Measurements from ENCODE around the gene ZNF639.
"Not testable (repeated sequence)": the region's sequence is repeated elsewhere in the genome, so short reads cannot be mapped to it uniquely, and the experiment has no call there.

ZNF639 gene

DNA sequence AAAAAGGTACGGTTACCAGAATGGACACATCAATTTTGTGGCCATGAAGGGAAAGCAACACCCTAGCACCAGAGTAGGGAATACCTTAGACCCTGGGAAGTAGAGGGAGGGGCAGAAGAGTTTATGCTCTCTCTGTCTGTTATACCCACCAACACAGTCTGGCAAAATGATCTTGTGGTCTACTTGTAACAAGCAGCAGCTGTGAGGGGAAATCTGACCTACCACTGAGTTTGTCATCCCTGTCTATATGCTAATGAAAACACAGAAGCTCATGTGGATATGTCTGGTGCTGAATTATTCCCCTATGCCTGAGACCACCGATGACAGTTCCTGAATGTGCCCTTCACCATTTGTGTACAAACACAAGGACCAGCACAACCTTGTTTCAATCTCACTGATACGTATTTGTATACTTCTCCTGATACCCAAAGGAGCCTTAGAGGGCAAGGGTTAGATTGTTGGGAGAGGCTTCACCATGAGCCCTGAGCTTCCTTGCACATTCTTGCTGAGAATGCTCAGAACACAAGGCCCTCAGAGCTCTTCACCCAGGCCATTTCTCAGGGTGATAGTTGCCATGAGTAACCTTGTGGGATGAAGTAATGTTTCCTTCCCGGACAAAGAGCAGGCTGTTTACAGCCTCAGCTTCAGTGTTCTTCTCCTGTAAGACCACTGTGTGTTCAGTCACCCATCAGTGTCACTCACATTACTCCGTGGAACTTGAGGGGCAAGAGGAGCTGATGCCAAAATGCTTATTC is 24.7 kb upstream of the ZNF639 start:
- ChIA-PET CTCF (interaction anchor here (0.8 to 1.2 kb wide), 2 partner anchors 18 to 152 kb away, joined by 3 to 6 read pairs; no protein-coding TSS in a partner anchor), POLR2A (no interaction called here)
- DNase-seq (ENCODE audit: low read depth, low spot score), result no peak
- TF ChIP-seq, protein P1, sequence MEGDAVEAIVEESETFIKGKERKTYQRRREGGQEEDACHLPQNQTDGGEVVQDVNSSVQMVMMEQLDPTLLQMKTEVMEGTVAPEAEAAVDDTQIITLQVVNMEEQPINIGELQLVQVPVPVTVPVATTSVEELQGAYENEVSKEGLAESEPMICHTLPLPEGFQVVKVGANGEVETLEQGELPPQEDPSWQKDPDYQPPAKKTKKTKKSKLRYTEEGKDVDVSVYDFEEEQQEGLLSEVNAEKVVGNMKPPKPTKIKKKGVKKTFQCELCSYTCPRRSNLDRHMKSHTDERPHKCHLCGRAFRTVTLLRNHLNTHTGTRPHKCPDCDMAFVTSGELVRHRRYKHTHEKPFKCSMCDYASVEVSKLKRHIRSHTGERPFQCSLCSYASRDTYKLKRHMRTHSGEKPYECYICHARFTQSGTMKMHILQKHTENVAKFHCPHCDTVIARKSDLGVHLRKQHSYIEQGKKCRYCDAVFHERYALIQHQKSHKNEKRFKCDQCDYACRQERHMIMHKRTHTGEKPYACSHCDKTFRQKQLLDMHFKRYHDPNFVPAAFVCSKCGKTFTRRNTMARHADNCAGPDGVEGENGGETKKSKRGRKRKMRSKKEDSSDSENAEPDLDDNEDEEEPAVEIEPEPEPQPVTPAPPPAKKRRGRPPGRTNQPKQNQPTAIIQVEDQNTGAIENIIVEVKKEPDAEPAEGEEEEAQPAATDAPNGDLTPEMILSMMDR (IDR thresholded peaks at IDR 0.05; ENCODE audit: insufficient read depth, low read length, missing control alignments), result no peak
- H3K4me3 ChIP-seq (ENCODE audit: low read depth, low read length), result no peak overlapping the region

GRCh38 chr3:179299316-179299715 is 23.5 kb upstream of the ZNF639 start:
- H3K4me3 ChIP-seq (ENCODE audit: low read depth, low read length), result no peak overlapping the region
- ChIA-PET CTCF (interaction anchor here (3.0 kb wide), 1 partner anchor 22 kb away, joined by 8 read pairs; no protein-coding TSS in a partner anchor), POLR2A (no interaction called here)
- no peak for DNase-seq (ENCODE audit: low read depth, low spot score)
- TF ChIP-seq, protein P1 (IDR thresholded peaks at IDR 0.05; ENCODE audit: insufficient read depth, low read length, missing control alignments), result no peak

GRCh38 chr3:179299999-179300613 is 22.7 kb upstream of the ZNF639 start:
- DNase-seq (ENCODE audit: low read depth, low spot score), result no peak
- CTCF ChIA-PET, result interaction anchor here (3.0 kb wide), 1 partner anchor 21 kb away, joined by 8 read pairs; no protein-coding TSS in a partner anchor
- POLR2A ChIA-PET, result no interaction called here
- TF ChIP-seq, protein P1 (IDR thresholded peaks at IDR 0.05; ENCODE audit: insufficient read depth, low read length, missing control alignments), result no peak
- no peak overlapping the region for H3K4me3 ChIP-seq (ENCODE audit: low read depth, low read length)

GRCh38 chr3:179301645-179302044 is 21.2 kb upstream of the ZNF639 start:
- POLR2A ChIA-PET, result no interaction called here
- CTCF ChIA-PET, result interaction anchor here (1.4 to 3.0 kb wide), 3 partner anchors 11 to 286 kb away, joined by 4 to 8 read pairs (median 7); no protein-coding TSS in a partner anchor
- TF ChIP-seq, protein P1 (IDR thresholded peaks at IDR 0.05; ENCODE audit: insufficient read depth, low read length, missing control alignments), result no peak
- no peak for DNase-seq (ENCODE audit: low read depth, low spot score)
- H3K4me3 ChIP-seq (ENCODE audit: low read depth, low read length), result no peak overlapping the region

GRCh38 chr3:179302111-179302510 is 20.7 kb upstream of the ZNF639 start:
- POLR2A ChIA-PET, result no interaction called here
- DNase-seq (ENCODE audit: low read depth, low spot score), result no peak
- TF ChIP-seq, protein P1 (IDR thresholded peaks at IDR 0.05; ENCODE audit: insufficient read depth, low read length, missing control alignments), result no peak
- CTCF ChIA-PET, result interaction anchor here (1.4 to 3.0 kb wide), 3 partner anchors 10 to 286 kb away, joined by 4 to 8 read pairs (median 7); no protein-coding TSS in a partner anchor
- H3K4me3 ChIP-seq (ENCODE audit: low read depth, low read length), result no peak overlapping the region

DNA sequence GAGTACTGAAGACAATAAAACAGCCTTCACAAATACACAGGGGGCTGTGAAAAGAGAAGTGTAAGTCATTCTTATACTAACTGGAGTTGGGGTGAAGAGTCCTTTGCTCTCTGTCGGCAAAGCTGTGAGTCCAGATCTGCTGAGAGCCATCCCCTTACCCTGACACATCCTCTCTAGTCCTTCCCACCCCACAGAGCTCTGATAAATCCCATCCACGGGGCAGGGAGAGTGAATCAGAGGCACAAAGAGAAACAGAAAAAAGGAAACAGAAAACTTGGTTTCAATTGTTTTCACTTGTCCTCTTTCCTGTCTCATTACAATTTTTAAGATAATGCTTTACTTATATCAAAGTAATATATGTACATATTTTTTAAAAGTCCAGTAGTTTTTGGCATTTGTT is 18.2 kb upstream of the ZNF639 start:
- CTCF ChIA-PET, result interaction anchor here (1.4 kb wide), 1 partner anchor 158 kb away, joined by 5 read pairs; no protein-coding TSS in a partner anchor
- POLR2A ChIA-PET, result no interaction called here
- no peak overlapping the region for H3K4me3 ChIP-seq (ENCODE audit: low read depth, low read length)
- DNase-seq (ENCODE audit: low read depth, low spot score), result no peak
- TF ChIP-seq, protein P1 (IDR thresholded peaks at IDR 0.05; ENCODE audit: insufficient read depth, low read length, missing control alignments), result no peak

- DNase-seq (ENCODE audit: low read depth, low spot score); POLR2A ChIA-PET; H3K4me3 ChIP-seq (ENCODE audit: low read depth, low read length): not testable (repeated sequence)
- CTCF ChIA-PET, result interaction anchor here (1.0 to 3.0 kb wide), 5 partner anchors 8 to 292 kb away, joined by 4 to 30 read pairs (median 4); no protein-coding TSS in a partner anchor
These were observed 15.5 kb upstream of the ZNF639 start for GRCh38 chr3:179307362-179307761.

Data from AG04449 (cell line).